SIG-M5 treated with dmso at 0.1 percent for 504 hours (cell line): ENCODE measurements around the gene HECTD4.
"Not testable (repeated sequence)": the region's sequence is repeated elsewhere in the genome, so short reads cannot be mapped to it uniquely, and the experiment has no call there.

Experiments
- DNase-seq: peaks from one replicate; lab custom pipeline; 2025; ENCODE audit not compliant: unreplicated experiment; lab: John Stamatoyannopoulos, UW

HECTD4 gene

GRCh38 chr12:112275836-112276235 is 106.4 kb downstream of the HECTD4 start:
- DNase-seq, result no peak

GRCh38 chr12:112275207-112275606 is 107.0 kb downstream of the HECTD4 start:
- no peak for DNase-seq

GRCh38 chr12:112270673-112271072 is 111.6 kb downstream of the HECTD4 start:
- no peak for DNase-seq

- no peak for DNase-seq
These were observed 115.8 kb downstream of the HECTD4 start for GRCh38 chr12:112266473-112266872.

- DNase-seq, result no peak
These were observed 120.7 kb downstream of the HECTD4 start for GRCh38 chr12:112261559-112261958.

- DNase-seq, result no peak
These were observed 123.3 kb downstream of the HECTD4 start for GRCh38 chr12:112258926-112259325.

GRCh38 chr12:112256780-112257179 is 125.5 kb downstream of the HECTD4 start:
- DNase-seq, result no peak

- DNase-seq, result no peak
These were observed 130.0 kb downstream of the HECTD4 start for GRCh38 chr12:112252184-112252583.

GRCh38 chr12:112244902-112245301 is 137.3 kb downstream of the HECTD4 start:
- not testable (repeated sequence) for DNase-seq

GRCh38 chr12:112243255-112244110 is 138.7 kb downstream of the HECTD4 start:
- no peak for DNase-seq

GRCh38 chr12:112241176-112241575 is 141.1 kb downstream of the HECTD4 start:
- DNase-seq, result no peak

- DNase-seq, result no peak
These were observed 142.3 kb downstream of the HECTD4 start for GRCh38 chr12:112239881-112240280.

GRCh38 chr12:112239020-112239419 is 143.2 kb downstream of the HECTD4 start:
- no peak for DNase-seq

GRCh38 chr12:112238441-112238840 is 143.8 kb downstream of the HECTD4 start:
- no peak for DNase-seq

GRCh38 chr12:112236786-112237185 is 145.4 kb downstream of the HECTD4 start:
- no peak for DNase-seq

- DNase-seq, result no peak
These were observed 145.8 kb downstream of the HECTD4 start for GRCh38 chr12:112236386-112236785.

- no peak for DNase-seq
These were observed 147.9 kb downstream of the HECTD4 start for GRCh38 chr12:112234303-112234702.

- no peak for DNase-seq
These were observed 149.0 kb downstream of the HECTD4 start for GRCh38 chr12:112233242-112233641.

- no peak for DNase-seq
These were observed 152.1 kb downstream of the HECTD4 start for GRCh38 chr12:112230136-112230535.

GRCh38 chr12:112226768-112227167 is 155.5 kb downstream of the HECTD4 start:
- DNase-seq, result no peak

- not testable (repeated sequence) for DNase-seq
These were observed 161.6 kb downstream of the HECTD4 start for GRCh38 chr12:112220628-112221027.

GRCh38 chr12:112219195-112219594 is 163.0 kb downstream of the HECTD4 start:
- DNase-seq, result no peak

GRCh38 chr12:112218150-112218549 is 164.1 kb downstream of the HECTD4 start:
- DNase-seq, result no peak
